ENCODE data around the gene HUWE1. TPM values are rescaled to one million over a fixed set of nuclear protein-coding genes. Genes with fewer than 3 reads are reported as not detected.
"Not testable (repeated sequence)": the region's sequence is repeated elsewhere in the genome, so short reads cannot be mapped to it uniquely, and the experiment has no call there.

HUWE1 gene
- total and polyA plus RNA-seq, 2 experiments from 2014 or later, result 61.2 to 225 TPM

DNA sequence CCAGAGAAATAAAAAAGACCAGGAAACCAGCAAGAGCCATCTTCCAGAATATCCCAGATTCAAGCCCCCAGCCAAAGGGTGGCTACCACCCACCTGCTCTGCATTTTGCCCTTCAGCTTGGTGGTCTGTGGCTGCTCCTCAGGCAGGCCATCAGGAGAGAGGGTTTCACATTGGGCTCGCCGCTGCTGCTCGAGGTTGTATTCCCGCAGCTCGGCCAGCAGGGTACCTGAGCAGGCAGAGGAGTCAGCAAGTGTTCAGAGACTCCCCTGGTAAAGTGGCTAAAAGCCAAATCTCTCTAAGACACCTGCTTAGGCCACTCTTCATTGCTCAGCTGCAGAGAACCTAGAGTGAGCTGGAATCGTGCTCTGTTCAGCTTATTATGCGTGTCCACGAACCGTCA is 141.6 kb downstream of the HUWE1 start:
- Histone ChIP-seq H3K4me3 (no peak overlapping the region), H2AFZ (no peak overlapping the region), H3K36me3 (ENCODE audit: insufficient read depth) (peaks cover 27% of the 10 kb centered on the region), H3K27me3 (ENCODE audit: insufficient read depth) (no peaks in the 10 kb centered on the region), H3K4me2 (no peak overlapping the region), H3K27ac (ENCODE audit: low read depth) (no peak overlapping the region), H4K20me1 (replicated peaks; ENCODE audit: insufficient read depth) (no peaks in the 10 kb centered on the region), H3K9me2 (ENCODE audit: insufficient read depth) (no peaks in the 10 kb centered on the region), H3K79me2 (replicated peaks; ENCODE audit: insufficient read depth) (no peaks in the 10 kb centered on the region), H3F3A (replicated peaks; ENCODE audit: low read depth) (no peaks in the 10 kb centered on the region), H3K4me1 (ENCODE audit: insufficient read depth) (no peaks in the 10 kb centered on the region)
- Mint-ChIP-seq H3K4me3 (no peak overlapping the region), H3K27me3 (ENCODE audit: insufficient read depth, low read depth, poor library complexity) (peaks cover 1% of the 10 kb centered on the region), H3K4me1 (no peaks in the 10 kb centered on the region), H3K27ac (no peak overlapping the region), H3K36me3 (ENCODE audit: low read depth) (peaks cover 100% of the 10 kb centered on the region), H3K9me3 (no peaks in the 10 kb centered on the region)
- DNase-seq (ENCODE audit: low spot score), result no peak
- no peak for TF ChIP-seq POLR2AphosphoS5 (IDR thresholded peaks at IDR 0.05; ENCODE audit: low read depth)
- ATAC-seq, result peak; percentile 50; the same call in 2 of the 3 replicates

DNA sequence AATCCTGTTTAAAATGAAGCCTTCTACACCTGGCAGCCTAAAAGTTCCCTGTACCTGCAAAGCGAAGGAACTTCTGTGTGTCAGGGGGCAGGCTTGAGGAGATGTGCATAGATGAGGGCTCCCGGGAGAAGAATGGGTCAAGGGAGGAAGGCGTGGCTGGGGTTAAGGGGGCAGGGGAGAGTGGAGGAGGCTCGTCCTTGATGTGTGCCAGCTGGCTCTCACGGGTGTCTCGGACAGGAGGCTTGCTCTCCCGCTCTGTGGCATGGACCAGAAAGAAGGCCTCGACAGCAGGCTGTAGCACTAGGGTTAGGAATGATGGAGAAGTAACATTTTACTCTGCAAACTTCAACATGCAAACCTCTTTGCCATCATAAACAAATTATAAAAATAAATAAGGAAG is 147.7 kb downstream of the HUWE1 start:
- ATAC-seq (no peak), DNase-seq (ENCODE audit: low spot score) (no peak)
- no peaks in the 10 kb centered on the region for H3K9me3 Mint-ChIP-seq
- H3K4me2 ChIP-seq, result no peak overlapping the region
- no peaks in the 10 kb centered on the region for H3K79me2 ChIP-seq (replicated peaks; ENCODE audit: insufficient read depth)
- H3K27ac Mint-ChIP-seq, result no peak overlapping the region
- no peak overlapping the region for H3K4me3 Mint-ChIP-seq
- no peaks in the 10 kb centered on the region for H3K27me3 ChIP-seq (ENCODE audit: insufficient read depth)
- no peaks in the 10 kb centered on the region for H3K4me1 Mint-ChIP-seq
- no peak overlapping the region for H3K4me3 ChIP-seq
- no peaks in the 10 kb centered on the region for H3K4me1 ChIP-seq (ENCODE audit: insufficient read depth)
- H4K20me1 ChIP-seq (replicated peaks; ENCODE audit: insufficient read depth), result no peaks in the 10 kb centered on the region
- H3K27me3 Mint-ChIP-seq (ENCODE audit: insufficient read depth, low read depth, poor library complexity), result peaks cover 4% of the 10 kb centered on the region
- no peaks in the 10 kb centered on the region for H3F3A ChIP-seq (replicated peaks; ENCODE audit: low read depth)
- H3K36me3 Mint-ChIP-seq (ENCODE audit: low read depth), result peaks cover 99% of the 10 kb centered on the region
- no peak for TF ChIP-seq ZNF331 (CRISPR knock-in tag; IDR thresholded peaks at IDR 0.05; ENCODE audit: low read depth)
- no peak for TF ChIP-seq STAT1 (IDR thresholded peaks at IDR 0.05; ENCODE audit: unreplicated experiment)
- TF ChIP-seq, protein P1, sequence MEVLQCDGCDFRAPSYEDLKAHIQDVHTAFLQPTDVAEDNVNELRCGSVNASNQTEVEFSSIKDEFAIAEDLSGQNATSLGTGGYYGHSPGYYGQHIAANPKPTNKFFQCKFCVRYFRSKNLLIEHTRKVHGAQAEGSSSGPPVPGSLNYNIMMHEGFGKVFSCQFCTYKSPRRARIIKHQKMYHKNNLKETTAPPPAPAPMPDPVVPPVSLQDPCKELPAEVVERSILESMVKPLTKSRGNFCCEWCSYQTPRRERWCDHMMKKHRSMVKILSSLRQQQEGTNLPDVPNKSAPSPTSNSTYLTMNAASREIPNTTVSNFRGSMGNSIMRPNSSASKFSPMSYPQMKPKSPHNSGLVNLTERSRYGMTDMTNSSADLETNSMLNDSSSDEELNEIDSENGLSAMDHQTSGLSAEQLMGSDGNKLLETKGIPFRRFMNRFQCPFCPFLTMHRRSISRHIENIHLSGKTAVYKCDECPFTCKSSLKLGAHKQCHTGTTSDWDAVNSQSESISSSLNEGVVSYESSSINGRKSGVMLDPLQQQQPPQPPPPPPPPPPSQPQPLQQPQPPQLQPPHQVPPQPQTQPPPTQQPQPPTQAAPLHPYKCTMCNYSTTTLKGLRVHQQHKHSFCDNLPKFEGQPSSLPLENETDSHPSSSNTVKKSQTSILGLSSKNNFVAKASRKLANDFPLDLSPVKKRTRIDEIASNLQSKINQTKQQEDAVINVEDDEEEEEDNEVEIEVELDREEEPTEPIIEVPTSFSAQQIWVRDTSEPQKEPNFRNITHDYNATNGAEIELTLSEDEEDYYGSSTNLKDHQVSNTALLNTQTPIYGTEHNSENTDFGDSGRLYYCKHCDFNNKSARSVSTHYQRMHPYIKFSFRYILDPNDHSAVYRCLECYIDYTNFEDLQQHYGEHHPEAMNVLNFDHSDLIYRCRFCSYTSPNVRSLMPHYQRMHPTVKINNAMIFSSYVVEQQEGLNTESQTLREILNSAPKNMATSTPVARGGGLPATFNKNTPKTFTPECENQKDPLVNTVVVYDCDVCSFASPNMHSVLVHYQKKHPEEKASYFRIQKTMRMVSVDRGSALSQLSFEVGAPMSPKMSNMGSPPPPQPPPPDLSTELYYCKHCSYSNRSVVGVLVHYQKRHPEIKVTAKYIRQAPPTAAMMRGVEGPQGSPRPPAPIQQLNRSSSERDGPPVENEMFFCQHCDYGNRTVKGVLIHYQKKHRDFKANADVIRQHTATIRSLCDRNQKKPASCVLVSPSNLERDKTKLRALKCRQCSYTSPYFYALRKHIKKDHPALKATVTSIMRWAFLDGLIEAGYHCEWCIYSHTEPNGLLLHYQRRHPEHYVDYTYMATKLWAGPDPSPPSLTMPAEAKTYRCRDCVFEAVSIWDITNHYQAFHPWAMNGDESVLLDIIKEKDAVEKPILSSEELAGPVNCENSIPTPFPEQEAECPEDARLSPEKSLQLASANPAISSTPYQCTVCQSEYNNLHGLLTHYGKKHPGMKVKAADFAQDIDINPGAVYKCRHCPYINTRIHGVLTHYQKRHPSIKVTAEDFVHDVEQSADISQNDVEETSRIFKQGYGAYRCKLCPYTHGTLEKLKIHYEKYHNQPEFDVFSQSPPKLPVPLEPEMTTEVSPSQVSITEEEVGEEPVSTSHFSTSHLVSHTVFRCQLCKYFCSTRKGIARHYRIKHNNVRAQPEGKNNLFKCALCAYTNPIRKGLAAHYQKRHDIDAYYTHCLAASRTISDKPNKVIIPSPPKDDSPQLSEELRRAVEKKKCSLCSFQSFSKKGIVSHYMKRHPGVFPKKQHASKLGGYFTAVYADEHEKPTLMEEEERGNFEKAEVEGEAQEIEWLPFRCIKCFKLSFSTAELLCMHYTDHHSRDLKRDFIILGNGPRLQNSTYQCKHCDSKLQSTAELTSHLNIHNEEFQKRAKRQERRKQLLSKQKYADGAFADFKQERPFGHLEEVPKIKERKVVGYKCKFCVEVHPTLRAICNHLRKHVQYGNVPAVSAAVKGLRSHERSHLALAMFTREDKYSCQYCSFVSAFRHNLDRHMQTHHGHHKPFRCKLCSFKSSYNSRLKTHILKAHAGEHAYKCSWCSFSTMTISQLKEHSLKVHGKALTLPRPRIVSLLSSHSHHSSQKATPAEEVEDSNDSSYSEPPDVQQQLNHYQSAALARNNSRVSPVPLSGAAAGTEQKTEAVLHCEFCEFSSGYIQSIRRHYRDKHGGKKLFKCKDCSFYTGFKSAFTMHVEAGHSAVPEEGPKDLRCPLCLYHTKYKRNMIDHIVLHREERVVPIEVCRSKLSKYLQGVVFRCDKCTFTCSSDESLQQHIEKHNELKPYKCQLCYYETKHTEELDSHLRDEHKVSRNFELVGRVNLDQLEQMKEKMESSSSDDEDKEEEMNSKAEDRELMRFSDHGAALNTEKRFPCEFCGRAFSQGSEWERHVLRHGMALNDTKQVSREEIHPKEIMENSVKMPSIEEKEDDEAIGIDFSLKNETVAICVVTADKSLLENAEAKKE (CRISPR knock-in tag; IDR thresholded peaks at IDR 0.05), result no peak
- no peak for TF ChIP-seq JUNB (IDR thresholded peaks at IDR 0.05; ENCODE audit: unreplicated experiment)
- no peak for TF ChIP-seq POLR2AphosphoS5 (IDR thresholded peaks at IDR 0.05; ENCODE audit: low read depth)
- TF ChIP-seq ZNF114 (CRISPR knock-in tag; IDR thresholded peaks at IDR 0.05), result no peak
- TF ChIP-seq, protein P2, sequence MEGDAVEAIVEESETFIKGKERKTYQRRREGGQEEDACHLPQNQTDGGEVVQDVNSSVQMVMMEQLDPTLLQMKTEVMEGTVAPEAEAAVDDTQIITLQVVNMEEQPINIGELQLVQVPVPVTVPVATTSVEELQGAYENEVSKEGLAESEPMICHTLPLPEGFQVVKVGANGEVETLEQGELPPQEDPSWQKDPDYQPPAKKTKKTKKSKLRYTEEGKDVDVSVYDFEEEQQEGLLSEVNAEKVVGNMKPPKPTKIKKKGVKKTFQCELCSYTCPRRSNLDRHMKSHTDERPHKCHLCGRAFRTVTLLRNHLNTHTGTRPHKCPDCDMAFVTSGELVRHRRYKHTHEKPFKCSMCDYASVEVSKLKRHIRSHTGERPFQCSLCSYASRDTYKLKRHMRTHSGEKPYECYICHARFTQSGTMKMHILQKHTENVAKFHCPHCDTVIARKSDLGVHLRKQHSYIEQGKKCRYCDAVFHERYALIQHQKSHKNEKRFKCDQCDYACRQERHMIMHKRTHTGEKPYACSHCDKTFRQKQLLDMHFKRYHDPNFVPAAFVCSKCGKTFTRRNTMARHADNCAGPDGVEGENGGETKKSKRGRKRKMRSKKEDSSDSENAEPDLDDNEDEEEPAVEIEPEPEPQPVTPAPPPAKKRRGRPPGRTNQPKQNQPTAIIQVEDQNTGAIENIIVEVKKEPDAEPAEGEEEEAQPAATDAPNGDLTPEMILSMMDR (conservative IDR thresholded peaks at IDR 0.05; ENCODE audit: low read depth in 2 of 2), result no peak
- TF ChIP-seq CREB1 (CRISPR knock-in tag; IDR thresholded peaks at IDR 0.05; ENCODE audit: low read depth), result no peak
- TF ChIP-seq EZH2phosphoT487 (IDR thresholded peaks at IDR 0.05; ENCODE audit: unreplicated experiment), result no peak
- no peak overlapping the region for H3K27ac ChIP-seq (ENCODE audit: low read depth)
- H3K36me3 ChIP-seq (ENCODE audit: insufficient read depth), result peaks cover 23% of the 10 kb centered on the region
- no peak overlapping the region for H2AFZ ChIP-seq
- H3K9me2 ChIP-seq (ENCODE audit: insufficient read depth), result no peaks in the 10 kb centered on the region

DNA sequence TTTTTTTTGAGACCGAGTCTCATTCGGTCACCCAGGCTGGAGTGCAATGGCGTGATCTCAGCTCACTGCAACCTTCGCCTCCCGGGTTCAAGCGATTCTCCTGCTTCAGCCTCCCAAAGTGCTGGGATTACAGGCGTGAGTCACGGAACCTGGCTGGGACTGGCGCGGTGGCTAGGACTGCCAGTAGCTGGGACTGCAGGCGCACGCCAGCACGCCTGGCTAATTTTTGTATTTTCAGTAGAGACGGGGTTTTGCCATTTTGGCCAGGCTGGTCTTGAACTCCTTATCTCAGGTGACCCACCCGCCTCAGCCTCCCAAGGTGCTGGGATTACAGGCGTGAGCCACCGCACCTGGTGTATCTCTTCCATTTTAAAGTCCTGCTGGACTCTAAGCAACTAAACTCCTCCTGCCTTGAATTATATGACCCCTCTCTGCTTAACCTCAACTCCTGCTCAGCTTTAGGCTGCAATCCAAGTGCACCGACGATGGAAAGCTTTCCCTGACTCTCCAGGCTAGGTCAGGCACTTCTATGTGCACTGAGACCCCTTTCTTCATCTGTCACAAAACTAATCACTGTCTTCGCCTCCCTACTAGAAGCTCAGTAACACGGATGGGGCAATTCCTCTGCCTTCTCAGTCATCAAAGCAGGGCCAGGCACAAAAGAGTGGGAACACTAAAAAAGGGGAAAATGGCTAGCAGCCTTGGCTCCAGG is 155.1 kb downstream of the HUWE1 start:
- not testable (repeated sequence) for H3K27me3 Mint-ChIP-seq (ENCODE audit: insufficient read depth, low read depth, poor library complexity); H3K9me2 ChIP-seq (ENCODE audit: insufficient read depth); H3K79me2 ChIP-seq (replicated peaks; ENCODE audit: insufficient read depth); H2AFZ ChIP-seq; H3K4me2 ChIP-seq; H3K4me3 Mint-ChIP-seq; H4K20me1 ChIP-seq (replicated peaks; ENCODE audit: insufficient read depth); H3K4me1 ChIP-seq (ENCODE audit: insufficient read depth); H3K4me3 ChIP-seq; H3K36me3 ChIP-seq (ENCODE audit: insufficient read depth); H3F3A ChIP-seq (replicated peaks; ENCODE audit: low read depth); H3K27me3 ChIP-seq (ENCODE audit: insufficient read depth); H3K4me1 Mint-ChIP-seq
- H3K27ac ChIP-seq (ENCODE audit: low read depth), result peak overlapping the region; percentile 55
- Mint-ChIP-seq H3K27ac (peak overlapping the region; percentile 6; the same call in 1 of the 2 replicates), H3K36me3 (ENCODE audit: low read depth) (peaks cover 46% of the 10 kb centered on the region), H3K9me3 (peaks cover 25% of the 10 kb centered on the region)
- DNase-seq (ENCODE audit: low spot score) (peak; percentile 6), ATAC-seq (peak; percentile 14; the same call in 2 of the 3 replicates)

Measured in GM23338 (cell line).